ENCODE results near the gene NOS1AP.

NOS1AP gene

DNA sequence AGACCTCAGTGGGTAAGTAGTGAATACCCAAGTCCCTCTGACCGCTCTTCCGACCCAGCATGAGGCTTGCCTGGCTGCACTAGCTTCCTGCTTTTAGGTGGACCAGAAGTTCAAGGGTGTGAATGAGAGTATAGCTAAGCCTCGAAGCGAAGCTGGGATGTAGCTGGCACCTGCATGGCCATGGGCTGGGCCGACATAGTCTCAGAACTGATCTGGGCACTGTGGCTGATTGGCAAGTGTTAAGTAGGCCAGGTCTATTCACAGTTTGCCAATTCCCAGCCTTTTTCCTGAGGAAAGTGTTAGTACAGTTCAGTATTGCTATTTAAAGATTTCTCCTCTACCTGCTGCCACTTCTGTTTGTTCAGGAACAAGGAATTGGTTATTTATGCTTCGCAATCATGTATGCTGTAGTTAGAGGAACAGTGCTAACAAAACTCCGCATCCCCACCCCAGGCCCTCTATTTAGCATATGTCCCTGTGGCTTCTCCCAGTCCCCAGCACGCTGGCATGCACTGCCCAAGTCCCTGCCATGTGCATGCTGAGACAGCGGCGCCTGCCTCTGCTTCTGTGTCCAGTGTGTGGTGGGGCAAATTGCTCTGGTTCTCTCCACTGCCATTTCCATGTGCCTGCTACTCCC, 290.9 kb downstream of the NOS1AP start:
- in situ Hi-C loops (cut with HindIII; ENCODE audit: low pct_unique_long_range_greater_than_20kb, low sequenced_read_pairs): no loop called here
- DNase-seq (ENCODE audit: low read depth in 1 of 2, low spot score in 1 of 2): no peak

DNA sequence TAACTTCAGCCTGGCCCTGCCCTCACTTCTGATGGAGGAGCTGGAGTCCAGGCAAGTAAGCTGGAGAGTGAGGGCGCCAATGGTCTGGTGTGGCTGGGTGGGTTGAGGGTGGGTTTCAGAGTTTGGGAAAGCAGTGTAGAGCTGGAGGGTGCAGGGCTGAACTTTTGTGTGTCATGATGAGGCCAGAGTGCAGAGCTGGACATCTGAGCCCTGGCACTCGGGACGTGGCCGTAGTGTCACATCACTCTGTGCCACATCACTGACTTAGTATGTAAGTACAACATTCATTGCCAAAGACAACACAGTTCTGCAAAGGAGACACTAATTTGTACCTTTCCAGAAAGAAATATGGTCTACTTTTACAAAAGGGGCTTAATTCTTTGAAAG, 291.4 kb downstream of the NOS1AP start:
- no peak for TF ChIP-seq JUND (IDR thresholded peaks at IDR 0.05; ENCODE audit: low read depth)
- in situ Hi-C loops (cut with HindIII; ENCODE audit: low pct_unique_long_range_greater_than_20kb, low sequenced_read_pairs): no loop called here
- no peak for DNase-seq (ENCODE audit: low read depth in 1 of 2, low spot score in 1 of 2)

More for the DNA sequence above, 290.9 kb downstream of the NOS1AP start:
- no peak for TF ChIP-seq JUND (IDR thresholded peaks at IDR 0.05; ENCODE audit: low read depth)

DNA sequence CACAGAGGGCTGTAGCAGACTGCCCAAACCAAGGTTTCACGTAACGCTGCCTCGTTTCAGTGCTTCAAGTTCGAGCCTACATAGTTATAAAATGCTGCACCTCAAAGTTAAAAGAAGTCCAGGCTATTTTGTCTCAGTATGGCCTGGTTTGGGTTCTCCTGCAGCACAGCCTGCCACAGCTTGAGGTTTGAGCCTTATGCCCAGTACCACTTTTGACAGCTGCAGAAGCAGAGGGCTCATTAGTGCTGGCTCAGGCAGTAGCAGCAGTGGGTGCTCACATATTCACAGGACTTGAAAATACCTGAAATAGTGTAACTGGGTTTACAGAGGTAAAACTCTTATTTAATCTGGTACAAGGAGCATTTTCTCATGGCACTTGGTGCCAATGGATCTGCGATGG, 291.9 kb downstream of the NOS1AP start:
- DNase-seq (ENCODE audit: low read depth in 1 of 2, low spot score in 1 of 2): no peak
- in situ Hi-C loops (cut with HindIII; ENCODE audit: low pct_unique_long_range_greater_than_20kb, low sequenced_read_pairs): no loop called here
- no peak for TF ChIP-seq JUND (IDR thresholded peaks at IDR 0.05; ENCODE audit: low read depth)

DNA sequence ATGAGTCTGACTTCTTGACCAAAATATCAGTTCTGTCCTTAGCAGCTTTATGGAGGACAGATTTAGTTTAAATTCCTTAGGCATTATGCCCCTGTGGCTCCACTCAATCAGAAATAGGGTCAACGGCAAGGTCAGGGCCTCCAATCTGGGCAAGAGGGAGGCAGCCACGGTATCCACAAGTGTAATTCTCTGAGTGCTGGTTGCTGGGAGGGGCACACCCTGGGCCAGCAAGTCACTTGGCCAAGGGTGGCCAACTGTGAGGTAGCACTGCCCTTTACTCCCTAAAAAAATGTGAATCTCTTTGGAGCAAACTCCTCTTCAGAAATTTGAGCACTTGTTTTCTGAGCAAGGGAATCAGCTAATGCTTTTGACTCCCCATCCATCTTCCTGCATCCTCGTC, 294.3 kb downstream of the NOS1AP start:
- in situ Hi-C loops (cut with HindIII; ENCODE audit: low pct_unique_long_range_greater_than_20kb, low sequenced_read_pairs): no loop called here
- DNase-seq (ENCODE audit: low read depth in 1 of 2, low spot score in 1 of 2): no peak
- TF ChIP-seq JUND (IDR thresholded peaks at IDR 0.05; ENCODE audit: low read depth): no peak

DNA sequence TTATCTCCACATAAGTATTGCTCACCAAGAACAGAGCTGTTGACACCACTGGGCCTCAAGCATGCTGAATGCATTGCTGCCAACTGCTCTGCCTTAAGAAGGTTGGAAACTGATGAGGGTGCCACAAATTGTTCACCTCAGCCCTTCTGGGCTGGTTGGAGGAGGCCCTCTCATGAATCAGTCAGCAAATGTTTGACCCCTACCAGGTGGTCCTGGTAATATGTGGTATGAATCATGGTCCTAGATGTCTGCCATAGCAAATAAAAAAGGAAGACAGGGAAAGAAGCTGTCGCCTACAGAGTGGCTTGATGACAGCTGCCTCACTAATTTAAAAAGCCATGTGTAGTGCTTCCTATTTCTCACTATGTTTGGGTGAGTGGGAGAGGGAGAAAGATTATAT, 295.0 kb downstream of the NOS1AP start:
- in situ Hi-C loops (cut with HindIII; ENCODE audit: low pct_unique_long_range_greater_than_20kb, low sequenced_read_pairs): no loop called here
- TF ChIP-seq JUND (IDR thresholded peaks at IDR 0.05; ENCODE audit: low read depth): no peak

DNA sequence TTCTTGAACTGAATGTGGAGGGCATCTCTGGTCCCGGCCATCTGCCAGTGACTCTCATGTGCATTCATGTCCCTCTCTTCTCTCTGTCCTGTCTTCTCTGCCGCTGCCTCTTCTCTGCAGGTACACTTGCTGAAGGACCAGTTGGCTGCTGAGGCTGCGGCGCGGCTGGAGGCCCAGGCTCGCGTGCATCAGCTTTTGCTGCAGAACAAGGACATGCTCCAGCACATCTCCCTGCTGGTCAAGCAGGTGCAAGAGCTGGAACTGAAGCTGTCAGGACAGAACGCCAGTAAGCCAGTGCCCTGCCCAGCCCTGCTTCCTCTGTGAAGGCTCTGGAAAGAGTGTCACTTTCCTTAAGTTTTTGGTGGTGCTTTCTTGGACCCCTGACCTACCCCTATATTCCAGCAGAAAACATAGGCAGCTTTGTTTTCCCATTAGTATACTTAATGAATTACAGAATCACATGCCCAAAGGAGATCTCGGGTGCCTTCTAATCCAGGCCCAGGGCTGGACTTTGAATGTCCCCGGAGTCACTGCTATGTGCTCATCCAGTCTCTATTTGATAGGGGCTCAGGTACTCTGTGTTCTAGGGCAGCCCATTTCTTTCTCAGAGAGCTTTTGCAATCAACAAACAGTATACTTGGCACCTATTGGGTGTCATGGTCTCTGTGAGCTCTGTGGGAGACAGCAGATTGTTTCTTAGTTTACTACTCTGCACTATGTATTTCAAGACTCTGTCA, 296.0 kb downstream of the NOS1AP start:
- in situ Hi-C loops (cut with HindIII; ENCODE audit: low pct_unique_long_range_greater_than_20kb, low sequenced_read_pairs): no loop called here
- TF ChIP-seq JUND (IDR thresholded peaks at IDR 0.05; ENCODE audit: low read depth): no peak
- no peak for DNase-seq (ENCODE audit: low read depth in 1 of 2, low spot score in 1 of 2)

More for the DNA sequence above, 295.0 kb downstream of the NOS1AP start:
- DNase-seq (ENCODE audit: low read depth in 1 of 2, low spot score in 1 of 2): no peak

DNA sequence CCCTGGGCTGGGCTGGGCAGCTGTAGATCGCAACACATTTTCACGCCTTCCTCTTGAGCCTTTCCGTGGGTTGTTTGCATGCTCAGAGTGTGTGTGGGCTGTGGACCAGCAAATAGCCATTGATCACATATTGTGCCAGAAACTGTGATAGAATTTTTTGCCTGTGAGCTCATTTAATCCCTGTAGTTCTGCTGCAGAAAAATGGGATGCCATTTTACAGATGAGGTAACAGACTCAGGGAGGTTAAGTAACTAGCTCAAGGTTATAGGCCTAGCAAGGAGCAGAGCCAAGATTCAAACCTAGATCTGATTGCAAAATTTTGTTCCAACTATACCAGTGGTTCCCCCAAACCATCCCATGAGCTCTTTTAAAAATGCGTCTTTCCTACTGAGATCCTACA, 296.7 kb downstream of the NOS1AP start:
- in situ Hi-C loops (cut with HindIII; ENCODE audit: low pct_unique_long_range_greater_than_20kb, low sequenced_read_pairs): no loop called here

DNA sequence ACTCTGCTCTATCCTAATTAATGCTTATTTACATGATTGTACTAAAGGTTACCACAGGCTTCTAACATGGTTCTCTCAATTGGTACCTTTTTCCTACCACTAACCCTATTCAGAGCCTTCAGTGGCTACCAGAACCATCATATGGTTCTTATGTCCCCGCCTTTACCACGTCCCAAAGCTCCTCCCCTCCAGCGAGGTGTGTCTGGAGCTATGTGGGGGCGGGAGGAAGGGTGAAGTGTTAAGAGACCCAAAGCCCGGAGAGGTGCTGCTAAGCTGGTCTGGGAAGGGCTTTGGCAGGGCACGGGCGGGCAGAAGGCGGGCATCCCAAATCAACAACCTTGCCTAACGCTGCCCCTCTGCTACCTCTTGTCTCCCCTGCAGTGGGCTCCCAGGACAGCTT, 297.2 kb downstream of the NOS1AP start:
- DNase-seq (ENCODE audit: low read depth in 1 of 2, low spot score in 1 of 2): no peak
- no peak for TF ChIP-seq JUND (IDR thresholded peaks at IDR 0.05; ENCODE audit: low read depth)
- in situ Hi-C loops (cut with HindIII; ENCODE audit: low pct_unique_long_range_greater_than_20kb, low sequenced_read_pairs): no loop called here

More for the DNA sequence above, 296.7 kb downstream of the NOS1AP start:
- no peak for TF ChIP-seq JUND (IDR thresholded peaks at IDR 0.05; ENCODE audit: low read depth)
- no peak for DNase-seq (ENCODE audit: low read depth in 1 of 2, low spot score in 1 of 2)

DNA sequence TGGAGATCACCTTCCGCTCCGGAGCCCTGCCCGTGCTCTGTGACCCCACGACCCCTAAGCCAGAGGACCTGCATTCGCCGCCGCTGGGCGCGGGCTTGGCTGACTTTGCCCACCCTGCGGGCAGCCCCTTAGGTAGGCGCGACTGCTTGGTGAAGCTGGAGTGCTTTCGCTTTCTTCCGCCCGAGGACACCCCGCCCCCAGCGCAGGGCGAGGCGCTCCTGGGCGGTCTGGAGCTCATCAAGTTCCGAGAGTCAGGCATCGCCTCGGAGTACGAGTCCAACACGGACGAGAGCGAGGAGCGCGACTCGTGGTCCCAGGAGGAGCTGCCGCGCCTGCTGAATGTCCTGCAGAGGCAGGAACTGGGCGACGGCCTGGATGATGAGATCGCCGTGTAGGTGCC, 297.6 kb downstream of the NOS1AP start:
- TF ChIP-seq JUND (IDR thresholded peaks at IDR 0.05; ENCODE audit: low read depth): no peak
- no peak for DNase-seq (ENCODE audit: low read depth in 1 of 2, low spot score in 1 of 2)
- in situ Hi-C loops (cut with HindIII; ENCODE audit: low pct_unique_long_range_greater_than_20kb, low sequenced_read_pairs): no loop called here

DNA sequence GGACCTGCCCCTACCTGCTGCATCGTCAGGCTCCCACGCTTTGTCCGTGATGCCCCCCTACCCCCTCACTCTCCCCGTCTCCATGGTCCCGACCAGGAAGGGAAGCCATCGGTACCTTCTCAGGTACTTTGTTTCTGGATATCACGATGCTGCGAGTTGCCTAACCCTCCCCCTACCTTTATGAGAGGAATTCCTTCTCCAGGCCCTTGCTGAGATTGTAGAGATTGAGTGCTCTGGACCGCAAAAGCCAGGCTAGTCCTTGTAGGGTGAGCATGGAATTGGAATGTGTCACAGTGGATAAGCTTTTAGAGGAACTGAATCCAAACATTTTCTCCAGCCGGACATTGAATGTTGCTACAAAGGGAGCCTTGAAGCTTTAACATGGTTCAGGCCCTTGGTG, 298.3 kb downstream of the NOS1AP start:
- in situ Hi-C loops (cut with HindIII; ENCODE audit: low pct_unique_long_range_greater_than_20kb, low sequenced_read_pairs): no loop called here
- no peak for DNase-seq (ENCODE audit: low read depth in 1 of 2, low spot score in 1 of 2)
- TF ChIP-seq JUND (IDR thresholded peaks at IDR 0.05; ENCODE audit: low read depth): no peak

DNA sequence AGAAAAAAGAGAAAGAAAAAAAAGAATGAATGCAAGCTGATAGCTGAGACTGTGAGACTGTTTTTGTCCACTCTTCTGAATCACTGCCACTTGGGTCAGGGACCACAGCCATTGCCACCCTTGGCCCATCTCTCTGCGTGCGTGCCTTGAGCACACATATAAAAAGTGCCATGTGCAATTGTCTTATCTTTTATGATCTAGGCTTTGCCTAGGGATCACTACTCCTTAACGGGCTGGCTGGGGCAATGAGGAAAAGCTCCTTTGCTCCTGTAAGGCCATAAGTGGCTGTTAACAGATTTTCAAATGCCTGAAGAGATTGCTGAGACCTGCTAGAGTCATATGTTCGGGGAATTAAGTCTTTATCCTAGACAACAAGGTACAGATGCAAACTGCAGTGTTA, 299.0 kb downstream of the NOS1AP start:
- DNase-seq (ENCODE audit: low read depth in 1 of 2, low spot score in 1 of 2): no peak
- in situ Hi-C loops (cut with HindIII; ENCODE audit: low pct_unique_long_range_greater_than_20kb, low sequenced_read_pairs): no loop called here
- no peak for TF ChIP-seq JUND (IDR thresholded peaks at IDR 0.05; ENCODE audit: low read depth)

DNA sequence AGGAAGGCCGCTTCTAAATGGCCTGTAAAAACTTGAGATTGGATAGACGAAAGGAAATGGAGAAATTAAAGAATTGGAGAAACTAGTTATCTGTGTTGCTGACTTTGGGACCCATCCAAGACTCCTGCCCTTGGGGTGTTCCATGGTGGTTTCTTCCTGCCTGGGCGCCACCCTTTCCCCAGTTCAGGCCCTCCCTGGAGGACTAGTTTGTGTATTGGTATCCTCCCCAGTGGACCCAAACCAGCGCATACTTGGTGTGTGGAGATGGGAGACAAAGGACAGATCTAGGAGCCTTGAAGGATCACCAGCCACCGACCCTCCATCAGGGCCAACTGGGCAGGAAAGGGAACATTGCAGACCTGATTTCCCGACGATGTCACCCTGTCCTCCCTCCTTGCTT, 300.1 kb downstream of the NOS1AP start:
- in situ Hi-C loops (cut with HindIII; ENCODE audit: low pct_unique_long_range_greater_than_20kb, low sequenced_read_pairs): no loop called here
- DNase-seq (ENCODE audit: low read depth in 1 of 2, low spot score in 1 of 2): no peak
- no peak for TF ChIP-seq JUND (IDR thresholded peaks at IDR 0.05; ENCODE audit: low read depth)

DNA sequence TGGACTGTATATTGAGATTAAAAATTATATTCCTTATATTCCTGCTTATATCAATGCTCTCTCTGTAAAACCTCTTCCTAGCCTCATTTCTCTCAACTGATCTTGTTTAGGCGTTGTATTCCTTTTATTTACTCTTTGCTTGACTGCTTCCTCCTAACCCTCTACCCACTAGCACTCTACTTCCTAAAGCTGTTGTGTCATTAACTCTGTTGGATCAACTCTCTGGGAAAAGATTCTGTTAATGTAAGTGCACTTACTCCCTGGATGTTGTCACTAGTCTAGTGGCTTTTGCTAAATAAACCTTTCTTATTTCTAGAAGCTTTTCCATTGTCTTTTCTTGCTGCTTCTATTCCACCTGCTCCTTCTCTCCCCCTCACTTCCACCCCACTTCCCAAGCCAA, 300.7 kb downstream of the NOS1AP start:
- TF ChIP-seq JUND (IDR thresholded peaks at IDR 0.05; ENCODE audit: low read depth): no peak
- in situ Hi-C loops (cut with HindIII; ENCODE audit: low pct_unique_long_range_greater_than_20kb, low sequenced_read_pairs): no loop called here
- no peak for DNase-seq (ENCODE audit: low read depth in 1 of 2, low spot score in 1 of 2)

DNA sequence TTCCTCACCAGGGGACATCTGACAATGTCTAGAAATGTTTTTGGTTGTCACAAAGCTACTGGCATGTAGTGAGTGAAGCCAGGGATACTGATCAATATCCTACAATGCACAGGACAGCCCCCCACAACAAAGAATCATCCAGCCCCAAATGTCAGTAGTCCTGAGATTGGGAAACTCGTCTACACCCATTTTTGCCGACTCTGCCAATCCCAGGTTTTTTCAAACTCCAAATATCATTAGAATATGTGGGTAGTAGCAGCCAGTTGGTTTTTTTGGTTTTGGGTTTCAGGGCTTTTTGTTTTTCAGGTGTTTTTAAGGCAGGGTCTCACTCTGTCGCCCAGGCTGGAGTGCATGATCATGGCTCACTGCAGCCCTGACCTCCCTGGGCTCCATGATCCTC, 301.2 kb downstream of the NOS1AP start:
- in situ Hi-C loops (cut with HindIII; ENCODE audit: low pct_unique_long_range_greater_than_20kb, low sequenced_read_pairs): no loop called here
- TF ChIP-seq JUND (IDR thresholded peaks at IDR 0.05; ENCODE audit: low read depth): no peak
- DNase-seq (ENCODE audit: low read depth in 1 of 2, low spot score in 1 of 2): no peak

Data from T47D (cell line).